Neural progenitor cell (in vitro differentiated cells): ENCODE data around the gene CDC16. TPM values are rescaled to one million over a fixed set of nuclear protein-coding genes. Genes with fewer than 3 reads are reported as not detected.
"Not testable (repeated sequence)": the region's sequence is repeated elsewhere in the genome, so short reads cannot be mapped to it uniquely, and the experiment has no call there.

ENCODE experiments used
- DNase-seq: peaks from one replicate; pipeline ENCODE4 v3.0.0-alpha.2; 2016; ENCODE audit warnings: low spot score
- H2AFZ ChIP-seq: fragments of 200-600 bp; sonication (generic); replicated peaks from 2 replicates; pipeline ENCODE4 v1.6.1; 2016; ENCODE audit warnings: antibody characterized with exemption
- H3F3A ChIP-seq: fragments of 200-600 bp; sonication (generic); 2 replicates; pipeline ENCODE4 v1.6.1; 2016; ENCODE audit warnings: antibody characterized with exemption, low read depth
- H3K27ac ChIP-seq: fragments of 200-600 bp; sonication (generic); 2 replicates; pipeline ENCODE4 v1.5.1; 2016; ENCODE audit warnings: mild to moderate bottlenecking
- H3K27me3 ChIP-seq: fragments of 200-600 bp; sonication (generic); 2 replicates; pipeline ENCODE4 v1.6.1; 2016; ENCODE audit warnings: mild to moderate bottlenecking, moderate library complexity
- H3K36me3 ChIP-seq: fragments of 200-600 bp; sonication (generic); 2 replicates; pipeline ENCODE4 v1.5.1; 2016
- H3K4me1 ChIP-seq: fragments of 200-600 bp; sonication (generic); 2 replicates; pipeline ENCODE4 v1.6.1; 2016; ENCODE audit warnings: mixed run types
- H3K4me2 ChIP-seq: fragments of 200-600 bp; sonication (generic); 2 replicates; pipeline ENCODE4 v1.6.1; 2016
- H3K4me3 ChIP-seq: fragments of 200-600 bp; sonication (generic); 2 replicates; pipeline ENCODE4 v1.5.1; 2016
- H3K79me2 ChIP-seq: fragments of 200-600 bp; sonication (generic); 2 replicates; pipeline ENCODE4 v1.6.1; 2016; ENCODE audit warnings: low read depth
- H3K9ac ChIP-seq: fragments of 200-600 bp; sonication (generic); 2 replicates; pipeline ENCODE4 v1.6.1; 2016
- H3K9me3 ChIP-seq: fragments of 200-600 bp; sonication (generic); 2 replicates; pipeline ENCODE4 v1.5.1; 2016; ENCODE audit warnings: low read depth
- H4K20me1 ChIP-seq: fragments of 200-600 bp; sonication (generic); 2 replicates; pipeline ENCODE4 v1.6.1; 2016; ENCODE audit warnings: low read depth
- H3K27ac Mint-ChIP-seq: 3 replicates; pipeline ENCODE4 v1.8.0; 2021; ENCODE audit warnings: mixed read lengths
- H3K27me3 Mint-ChIP-seq: 2 replicates; pipeline ENCODE4 v1.8.0; 2022; ENCODE audit warnings: low read depth, mild to moderate bottlenecking, inconsistent platforms, moderate library complexity, mixed read lengths; ENCODE audit not compliant: insufficient read depth
- H3K36me3 Mint-ChIP-seq: 3 replicates; pipeline ENCODE4 v1.8.0; 2021; ENCODE audit warnings: mixed read lengths
- H3K4me1 Mint-ChIP-seq: 3 replicates; pipeline ENCODE4 v1.8.0; 2021; ENCODE audit warnings: mixed read lengths
- H3K4me3 Mint-ChIP-seq: 3 replicates; pipeline ENCODE4 v1.8.0; 2021; ENCODE audit warnings: mild to moderate bottlenecking, moderate library complexity, mixed read lengths
- H3K9me3 Mint-ChIP-seq: 3 replicates; pipeline ENCODE4 v1.8.0; 2020; ENCODE audit warnings: mixed read lengths
- CTCF ChIP-seq: fragments of 200-600 bp; sonication (generic); IDR thresholded peaks from 2 replicates; pipeline ENCODE4 v1.5.1; 2017; ENCODE audit warnings: antibody characterized with exemption, mild to moderate bottlenecking
- EZH2 ChIP-seq: fragments of 200-600 bp; sonication (generic); IDR thresholded peaks from 2 replicates; pipeline ENCODE4 v1.6.1; 2017; ENCODE audit warnings: antibody characterized with exemption, mild to moderate bottlenecking, moderate library complexity
- EZH2phosphoT487 ChIP-seq: fragments of 200-600 bp; sonication (generic); IDR thresholded peaks from 2 replicates; pipeline ENCODE4 v1.6.1; 2017; ENCODE audit warnings: antibody characterized with exemption
- total RNA-seq: library from RNA; depleted of rRNA; stranded (reverse); fragments of >200 nt; gene quantifications from 2 replicates; pipeline ENCODE4 v1.2.3, GENCODE V29; 2015; ENCODE audit warnings: low replicate concordance

CDC16 gene
- total RNA-seq, 1 donor from 2014 or later, result 69.6 TPM

GRCh38 chr13:114196629-114197028 is 38.1 kb upstream of the CDC16 start:
- H3K9ac ChIP-seq, result no peak overlapping the region
- Mint-ChIP-seq H3K4me1 (peaks cover 6% of the 10 kb centered on the region), H3K36me3 (no peaks in the 10 kb centered on the region), H3K9me3 (peaks cover 13% of the 10 kb centered on the region), H3K27me3 (peaks cover 12% of the 10 kb centered on the region), H3K27ac (no peak overlapping the region), H3K4me3 (no peak overlapping the region)
- H3K27ac ChIP-seq, result no peak overlapping the region
- TF ChIP-seq CTCF (no peak), EZH2 (no peak), EZH2phosphoT487 (no peak)
- H3K4me1 ChIP-seq, result peaks cover 10% of the 10 kb centered on the region
- H3K36me3 ChIP-seq, result no peaks in the 10 kb centered on the region
- H3K27me3 ChIP-seq, result no peaks in the 10 kb centered on the region
- H3F3A ChIP-seq, result no peaks in the 10 kb centered on the region
- no peak for DNase-seq
- H3K79me2 ChIP-seq, result no peaks in the 10 kb centered on the region
- no peaks in the 10 kb centered on the region for H3K9me3 ChIP-seq
- no peak overlapping the region for H2AFZ ChIP-seq
- no peaks in the 10 kb centered on the region for H4K20me1 ChIP-seq
- H3K4me2 ChIP-seq, result no peak overlapping the region
- H3K4me3 ChIP-seq, result no peak overlapping the region

- H3F3A ChIP-seq, result no peaks in the 10 kb centered on the region
- TF ChIP-seq EZH2phosphoT487 (no peak), EZH2 (no peak), CTCF (no peak)
- peaks cover 10% of the 10 kb centered on the region for H3K27me3 Mint-ChIP-seq
- H3K9me3 Mint-ChIP-seq, result peaks cover 7% of the 10 kb centered on the region
- no peaks in the 10 kb centered on the region for H3K27me3 ChIP-seq
- peaks cover 6% of the 10 kb centered on the region for H3K4me1 Mint-ChIP-seq
- no peaks in the 10 kb centered on the region for H3K9me3 ChIP-seq
- H3K36me3 ChIP-seq, result no peaks in the 10 kb centered on the region
- H2AFZ ChIP-seq, result no peak overlapping the region
- no peaks in the 10 kb centered on the region for H3K79me2 ChIP-seq
- no peak overlapping the region for H3K4me2 ChIP-seq
- peaks cover 10% of the 10 kb centered on the region for H3K4me1 ChIP-seq
- no peak overlapping the region for H3K27ac ChIP-seq
- H3K4me3 ChIP-seq, result no peak overlapping the region
- no peaks in the 10 kb centered on the region for H3K36me3 Mint-ChIP-seq
- DNase-seq, result no peak
- no peaks in the 10 kb centered on the region for H4K20me1 ChIP-seq
- no peak overlapping the region for H3K27ac Mint-ChIP-seq
- no peak overlapping the region for H3K4me3 Mint-ChIP-seq
- no peak overlapping the region for H3K9ac ChIP-seq
Observed at GRCh38 chr13:114198556-114198955, 36.1 kb upstream of the CDC16 start.

DNA sequence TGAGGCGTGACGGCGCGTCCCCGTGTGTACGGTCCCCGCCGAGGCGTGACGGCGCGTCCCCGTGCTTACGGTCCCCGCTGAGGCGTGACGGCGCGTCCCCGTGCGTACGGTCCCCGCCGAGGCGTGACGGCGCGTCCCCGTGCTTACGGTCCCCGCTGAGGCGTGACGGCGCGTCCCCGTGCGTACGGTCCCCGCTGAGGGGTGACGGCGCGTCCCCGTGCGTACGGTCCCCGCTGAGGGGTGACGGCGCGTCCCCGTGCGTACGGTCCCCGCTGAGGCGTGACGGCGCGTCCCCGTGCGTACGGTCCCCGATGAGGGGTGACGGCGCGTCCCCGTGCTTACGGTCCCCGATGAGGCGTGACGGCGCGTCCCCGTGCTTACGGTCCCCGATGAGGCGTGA is 35.2 kb upstream of the CDC16 start:
- not testable (repeated sequence) for H2AFZ ChIP-seq, H3K4me1 Mint-ChIP-seq, H3F3A ChIP-seq, H3K9ac ChIP-seq, H3K36me3 Mint-ChIP-seq, H3K9me3 Mint-ChIP-seq, DNase-seq, H3K4me3 ChIP-seq, H3K4me1 ChIP-seq, H4K20me1 ChIP-seq, H3K27me3 ChIP-seq, H3K79me2 ChIP-seq, H3K36me3 ChIP-seq, H3K27ac ChIP-seq, H3K27ac Mint-ChIP-seq, H3K4me2 ChIP-seq, H3K4me3 Mint-ChIP-seq, H3K9me3 ChIP-seq
- H3K27me3 Mint-ChIP-seq, result peaks cover 12% of the 10 kb centered on the region

DNA sequence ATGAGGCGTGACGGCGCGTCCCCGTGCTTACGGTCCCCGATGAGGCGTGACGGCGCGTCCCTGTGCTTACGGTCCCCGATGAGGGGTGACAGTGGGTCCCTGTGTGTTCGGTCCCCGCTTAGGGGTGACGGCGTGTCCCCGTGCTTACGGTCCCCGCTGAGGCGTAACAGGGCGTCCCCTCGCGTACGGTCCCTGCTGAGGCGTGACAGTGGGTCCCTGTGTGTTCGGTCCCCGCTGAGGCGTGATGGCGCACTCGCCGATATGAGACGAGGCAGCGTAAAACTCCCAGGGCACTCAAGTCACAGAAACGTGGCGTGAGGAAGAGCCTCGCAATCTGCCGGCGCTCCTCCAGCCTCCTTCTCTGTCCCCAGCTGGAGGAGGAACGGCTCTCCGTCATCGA is 34.7 kb upstream of the CDC16 start:
- H3K27ac ChIP-seq, result no peak overlapping the region
- H3K9ac ChIP-seq, result no peak overlapping the region
- Mint-ChIP-seq H3K27me3 (peaks cover 10% of the 10 kb centered on the region), H3K4me3 (no peak overlapping the region), H3K9me3 (peaks cover 7% of the 10 kb centered on the region), H3K4me1 (peaks cover 6% of the 10 kb centered on the region), H3K36me3 (no peaks in the 10 kb centered on the region), H3K27ac (no peak overlapping the region)
- H3K36me3 ChIP-seq, result no peaks in the 10 kb centered on the region
- H3F3A ChIP-seq, result no peaks in the 10 kb centered on the region
- H3K4me3 ChIP-seq, result no peak overlapping the region
- peaks cover 10% of the 10 kb centered on the region for H3K4me1 ChIP-seq
- no peak overlapping the region for H2AFZ ChIP-seq
- no peaks in the 10 kb centered on the region for H3K79me2 ChIP-seq
- DNase-seq, result no peak
- TF ChIP-seq CTCF (no peak), EZH2phosphoT487 (no peak), EZH2 (no peak)
- H3K27me3 ChIP-seq, result no peaks in the 10 kb centered on the region
- H3K9me3 ChIP-seq, result no peaks in the 10 kb centered on the region
- H4K20me1 ChIP-seq, result no peaks in the 10 kb centered on the region
- no peak overlapping the region for H3K4me2 ChIP-seq
